Measurements from ENCODE around the gene JARID2. TPM values are rescaled to one million over a fixed set of nuclear protein-coding genes. Genes with fewer than 3 reads are reported as not detected.

JARID2 gene
- total and polyA plus RNA-seq, 2 of the 4 experiments (the other 2 are of a cell fraction): 9.6 to 12.9 TPM

- in situ Hi-C loops (cut with MboI; ENCODE audit: low sequenced_read_pairs): no loop called here
- Histone ChIP-seq H2AFZ (replicated peaks; ENCODE audit: low read length, poor library complexity) (no peak overlapping the region), H3K36me3 (ENCODE audit: control insufficient read depth, insufficient read depth, low read length) (no peaks in the 10 kb centered on the region), H2BK20ac (ENCODE audit: low read depth, low read length) (no peak overlapping the region), H3K18ac (ENCODE audit: low read depth, low read length) (no peak overlapping the region), H3K9ac (ENCODE audit: low read depth, low read length) (no peak overlapping the region), H3K27ac (ENCODE audit: insufficient read depth, low read length) (no peak overlapping the region), H2BK5ac (ENCODE audit: low read depth, low read length, poor library complexity, severe bottlenecking) (no peak overlapping the region), H3K79me1 (ENCODE audit: low read depth in 1 of 2, low read length in 2 of 2) (peaks cover 29 to 79% of the 10 kb centered on the region in 2 experiments), H3K9me1 (ENCODE audit: insufficient read depth, low read length) (peaks cover 14% of the 10 kb centered on the region), H2BK120ac (ENCODE audit: low read depth, low read length) (no peak overlapping the region), H3K9me3 (ENCODE audit: control insufficient read depth, insufficient read depth, low read length) (no peaks in the 10 kb centered on the region), H3K4me3 (ENCODE audit: insufficient read depth, low read depth, low read length) (no peak overlapping the region), H3K27me3 (ENCODE audit: control insufficient read depth, insufficient read depth, low read length) (no peaks in the 10 kb centered on the region), H4K5ac (ENCODE audit: low read depth, low read length) (no peak overlapping the region), H2AK9ac (replicated peaks; ENCODE audit: low read depth, low read length, poor library complexity) (no peak overlapping the region), H3K4ac (ENCODE audit: low read depth, low read length) (no peak overlapping the region), H3K4me2 (ENCODE audit: low read depth, low read length) (no peak overlapping the region), H4K20me1 (ENCODE audit: insufficient read depth, low read length) (peaks cover 77% of the 10 kb centered on the region), H3K56ac (ENCODE audit: extremely low read depth, insufficient read depth, low read length) (no peak overlapping the region), H4K91ac (ENCODE audit: insufficient read depth, low read depth, low read length) (no peak overlapping the region), H3K23ac (ENCODE audit: low read depth, low read length) (no peak overlapping the region), H3K4me1 (ENCODE audit: control insufficient read depth, insufficient read depth, low read length) (peaks cover 13% of the 10 kb centered on the region), H4K8ac (ENCODE audit: low read depth in 2 of 2, low read length in 2 of 2) (no peak overlapping the region), H2AK5ac (ENCODE audit: low read depth, low read length) (no peak overlapping the region), H3K14ac (replicated peaks; ENCODE audit: low read depth, low read length) (0 out of 2 replicates have a peak overlapping the region, but pooled peaks have one; percentile 6), H2BK15ac (ENCODE audit: low read depth, low read length) (no peak overlapping the region)
- no TSS peak for BruUV-seq (replicated peaks)
- no CpG with 5 or more reads among the region's 5 CpGs for WGBS, 2 experiments (ENCODE audit: extremely low coverage in 2 of 2, insufficient read length in 1 of 2)
- CTCF ChIA-PET: interaction anchor here (0.8 to 1.0 kb wide), 2 partner anchors 20 to 242 kb away, joined by 3 read pairs; no protein-coding TSS in a partner anchor
- intact Hi-C loops (cut with micrococcal nuclease): no loop called here
- POLR2A ChIA-PET (ENCODE audit: unreplicated experiment): interaction anchor here (0.6 kb wide), 1 partner anchor 16 kb away, joined by 4 read pairs; no protein-coding TSS in a partner anchor
- ATAC-seq (ENCODE audit: low read depth): no peak
- TF ChIP-seq CEBPB (IDR thresholded peaks at IDR 0.05; ENCODE audit: low read depth, low read length) (no peak), RCOR1 (IDR thresholded peaks at IDR 0.05; ENCODE audit: insufficient replicate concordance, low read length) (no peak), RFX5 (IDR thresholded peaks at IDR 0.05; ENCODE audit: low read depth, low read length) (no peak), MXI1 (IDR thresholded peaks at IDR 0.05; ENCODE audit: borderline replicate concordance, low read depth, low read length) (no peak), MAFK (IDR thresholded peaks at IDR 0.05; ENCODE audit: low read depth, low read length) (no peak), ELK1 (IDR thresholded peaks at IDR 0.05; ENCODE audit: borderline replicate concordance, low read depth, low read length) (no peak)
- TF ChIP-seq, protein P1, sequence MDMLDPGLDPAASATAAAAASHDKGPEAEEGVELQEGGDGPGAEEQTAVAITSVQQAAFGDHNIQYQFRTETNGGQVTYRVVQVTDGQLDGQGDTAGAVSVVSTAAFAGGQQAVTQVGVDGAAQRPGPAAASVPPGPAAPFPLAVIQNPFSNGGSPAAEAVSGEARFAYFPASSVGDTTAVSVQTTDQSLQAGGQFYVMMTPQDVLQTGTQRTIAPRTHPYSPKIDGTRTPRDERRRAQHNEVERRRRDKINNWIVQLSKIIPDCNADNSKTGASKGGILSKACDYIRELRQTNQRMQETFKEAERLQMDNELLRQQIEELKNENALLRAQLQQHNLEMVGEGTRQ (IDR thresholded peaks at IDR 0.05; ENCODE audit: low read depth, low read length): no peak
- dilution Hi-C loops (cut with HindIII; ENCODE audit: low sequenced_read_pairs, unreplicated experiment): no loop called here
- DNase-seq: no peak
Observed at GRCh38 chr6:15346315-15346714, 100.4 kb downstream of the JARID2 start.
